H1 (cell line): Measurements from ENCODE around the gene LAMB1. TPM values are rescaled to one million over a fixed set of nuclear protein-coding genes. Genes with fewer than 3 reads are reported as not detected.

Experiments used
- CBX8 ChIP-seq: fragments of 300-800, 300-1000 bp; sonication (generic); IDR thresholded peaks from 2 replicates; pipeline ENCODE4 v1.7.1; 2016; ENCODE audit warnings: low read depth, low read length, borderline replicate concordance
- EP300 ChIP-seq, 2 experiments: IDR thresholded peaks; 1 replicate in 1 of 2; 2 replicates in 1 of 2; pipeline ENCODE4 v1.6.1; 2011 to 2012; ENCODE audit warnings: low read depth in 2 of 2, low read length in 2 of 2, mild to moderate bottlenecking in 2 of 2, borderline replicate concordance in 1 of 2, inconsistent platforms in 1 of 2, moderate library complexity in 1 of 2
- NRF1 ChIP-seq: IDR thresholded peaks from 2 replicates; pipeline ENCODE4 v1.6.1; 2011; ENCODE audit warnings: mild to moderate bottlenecking, low read depth, low read length, improper control_type of control experiment
- POLR2A ChIP-seq, 2 experiments: IDR thresholded peaks; 1 replicate in 1 of 2; 2 replicates in 1 of 2; pipeline ENCODE4 v1.6.1; 2011; ENCODE audit warnings: low read depth in 2 of 2, low read length in 2 of 2, mild to moderate bottlenecking in 2 of 2; ENCODE audit errors: control extremely low read depth in 1 of 2
- RBBP5 ChIP-seq: IDR thresholded peaks from 2 replicates; pipeline ENCODE4 v1.7.1; 2012; ENCODE audit warnings: low read depth, mild to moderate bottlenecking, inconsistent platforms, low read length, moderate library complexity, borderline replicate concordance
- polyA plus RNA-seq, 7 experiments: library from polyadenylated mRNA; depleted of rRNA in 3 of 7; stranded (reverse) in 5 of 7; unstranded in 2 of 7; fragments of >200 nt in 5 of 7; fragments of 200-250 nt in 2 of 7; gene quantifications; 1 replicate in 5 of 7; 2 replicates in 1 of 7; 4 replicates in 1 of 7; pipeline versions ENCODE4 v1.2.1 to v1.2.3, GENCODE V29; 2011 to 2013; ENCODE audit warnings: missing spikeins in 2 of 7, mixed read lengths in 2 of 7
- total RNA-seq: library from RNA; stranded (reverse); fragmentation: NEBNext Ultra II Directional; extraction: Animal tissue kit (Norgen Biotek cat#: 25700); gene quantifications from 2 replicates; pipeline ENCODE4 v1.2.1, GENCODE V29; 2021
- TF ChIP-seq, protein P1 (sequence below), 3 experiments: IDR thresholded peaks; 1 replicate in 2 of 3; 2 replicates in 1 of 3; pipeline versions ENCODE4 v1.5.1 to v1.6.1; 2011; ENCODE audit warnings: low read length in 3 of 3, mild to moderate bottlenecking in 3 of 3, inconsistent platforms in 2 of 3, low read depth in 1 of 3, moderate library complexity in 1 of 3; ENCODE audit not compliant: insufficient read depth in 1 of 3; ENCODE audit errors: control extremely low read depth in 1 of 3
- TF ChIP-seq, protein P2 (sequence below): IDR thresholded peaks from 2 replicates; pipeline ENCODE4 v1.6.1; 2011; ENCODE audit warnings: low read depth, mild to moderate bottlenecking, low read length; ENCODE audit not compliant: insufficient read depth

LAMB1 gene
- total and polyA plus RNA-seq, 2 of the 8 experiments (the other 6 are each of a cell fraction or from before 2014, with no cell fraction given), result 31.9 to 38.5 TPM

DNA sequence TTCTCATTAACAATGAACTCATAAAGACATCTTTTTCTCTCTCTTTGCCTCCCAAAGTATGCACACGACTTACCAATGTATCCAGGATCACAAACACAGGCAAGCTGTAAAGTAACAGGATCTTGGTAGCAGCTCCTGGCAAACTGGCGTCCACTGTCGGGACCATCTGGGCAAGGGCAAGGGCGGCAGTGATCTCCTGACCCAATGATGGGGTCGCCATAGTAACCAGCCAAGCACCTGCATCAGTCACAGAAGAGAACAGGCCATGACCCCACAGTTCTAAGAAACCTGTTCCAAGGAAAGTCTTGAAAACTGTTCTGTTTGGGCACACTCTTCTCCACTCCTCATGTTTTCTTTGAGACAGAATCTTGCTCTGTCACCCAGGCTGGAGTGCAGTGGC lies 47.6 kb downstream of the LAMB1 start (continued):
- TF ChIP-seq, protein P1, sequence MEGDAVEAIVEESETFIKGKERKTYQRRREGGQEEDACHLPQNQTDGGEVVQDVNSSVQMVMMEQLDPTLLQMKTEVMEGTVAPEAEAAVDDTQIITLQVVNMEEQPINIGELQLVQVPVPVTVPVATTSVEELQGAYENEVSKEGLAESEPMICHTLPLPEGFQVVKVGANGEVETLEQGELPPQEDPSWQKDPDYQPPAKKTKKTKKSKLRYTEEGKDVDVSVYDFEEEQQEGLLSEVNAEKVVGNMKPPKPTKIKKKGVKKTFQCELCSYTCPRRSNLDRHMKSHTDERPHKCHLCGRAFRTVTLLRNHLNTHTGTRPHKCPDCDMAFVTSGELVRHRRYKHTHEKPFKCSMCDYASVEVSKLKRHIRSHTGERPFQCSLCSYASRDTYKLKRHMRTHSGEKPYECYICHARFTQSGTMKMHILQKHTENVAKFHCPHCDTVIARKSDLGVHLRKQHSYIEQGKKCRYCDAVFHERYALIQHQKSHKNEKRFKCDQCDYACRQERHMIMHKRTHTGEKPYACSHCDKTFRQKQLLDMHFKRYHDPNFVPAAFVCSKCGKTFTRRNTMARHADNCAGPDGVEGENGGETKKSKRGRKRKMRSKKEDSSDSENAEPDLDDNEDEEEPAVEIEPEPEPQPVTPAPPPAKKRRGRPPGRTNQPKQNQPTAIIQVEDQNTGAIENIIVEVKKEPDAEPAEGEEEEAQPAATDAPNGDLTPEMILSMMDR (IDR thresholded peaks at IDR 0.05; ENCODE audit: control extremely low read depth in 1 of 3, insufficient read depth in 1 of 3, low read depth in 1 of 3, low read length in 3 of 3), result no peak
- no peak for TF ChIP-seq NRF1
- TF ChIP-seq, protein P2, sequence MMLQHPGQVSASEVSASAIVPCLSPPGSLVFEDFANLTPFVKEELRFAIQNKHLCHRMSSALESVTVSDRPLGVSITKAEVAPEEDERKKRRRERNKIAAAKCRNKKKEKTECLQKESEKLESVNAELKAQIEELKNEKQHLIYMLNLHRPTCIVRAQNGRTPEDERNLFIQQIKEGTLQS, result no peak
- no peak for TF ChIP-seq POLR2A (IDR thresholded peaks at IDR 0.05; ENCODE audit: control extremely low read depth in 1 of 2, low read depth in 2 of 2, low read length in 2 of 2)
- no peak for TF ChIP-seq RBBP5
- TF ChIP-seq EP300 (IDR thresholded peaks at IDR 0.05; ENCODE audit: borderline replicate concordance in 1 of 2, low read depth in 2 of 2, low read length in 2 of 2), result no peak
- no peak for TF ChIP-seq CBX8
